ENCODE data around the gene MSH6. TPM values are rescaled to one million over a fixed set of nuclear protein-coding genes. Genes with fewer than 3 reads are reported as not detected.

The MSH6 gene
- total and polyA plus RNA-seq, 9 of the 15 experiments (the other 6 are each of a cell fraction or from before 2014, with no cell fraction given): 15.3 to 147 (median 80.5) TPM

DNA sequence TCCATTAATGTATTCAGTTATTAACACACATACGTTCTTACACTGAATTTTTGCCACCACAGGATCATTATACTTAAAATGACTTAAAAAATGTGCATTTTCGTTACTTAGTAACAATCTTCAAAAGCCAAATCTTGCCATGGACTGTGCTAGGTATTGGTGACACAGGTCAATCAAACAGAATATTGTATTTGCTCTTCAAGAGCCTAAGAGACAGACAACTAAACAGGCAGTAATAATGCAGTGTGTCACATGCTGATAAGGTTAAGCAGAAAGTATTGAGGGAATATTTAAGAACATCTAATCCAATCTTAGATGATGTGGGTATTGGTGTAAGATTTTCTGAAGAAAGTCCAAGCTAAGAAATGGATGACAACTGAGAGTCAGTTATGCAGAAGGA is 66.4 kb downstream of the MSH6 start:
- WGBS (ENCODE audit: insufficient coverage, low coverage, missing lambda C conversion rate): 76% methylated on average over 2 of the region's 2 CpGs
- H4K20me1 ChIP-seq (replicated peaks; ENCODE audit: control insufficient read depth, insufficient read depth, low read length): peaks cover 2% of the 10 kb centered on the region; the same call in 1 of the 2 replicates
- CTCF ChIA-PET (ENCODE audit: low intra/inter-chr PET ratio): no interaction called here
- intact Hi-C loops (cut with micrococcal nuclease) (no loop called here), in situ Hi-C loops (cut with MboI) (no loop called here)
- H3K9me3 ChIP-seq (replicated peaks; ENCODE audit: control insufficient read depth, insufficient read depth, low read depth, low read length): no peaks in the 10 kb centered on the region
- no peaks in the 10 kb centered on the region for H3K27me3 ChIP-seq (ENCODE audit: control insufficient read depth in 2 of 2, insufficient read depth in 2 of 2, low read length in 2 of 2)
- DNase-seq (ENCODE audit: extremely low read depth in 1 of 4, low spot score in 3 of 4): no peak
- H3K27ac ChIP-seq (ENCODE audit: extremely low read depth, low read depth, low read length): no peak overlapping the region
- peaks cover 86% of the 10 kb centered on the region for H3K79me2 ChIP-seq (ENCODE audit: control insufficient read depth, insufficient read depth, low read length)
- no peak overlapping the region for H3K4me3 ChIP-seq
- H3K9me1 ChIP-seq (ENCODE audit: control insufficient read depth, insufficient read depth, low read length): no peaks in the 10 kb centered on the region
- H3K4me1 ChIP-seq (replicated peaks in 1 of 2; ENCODE audit: control insufficient read depth in 2 of 2, insufficient read depth in 2 of 2, low read length in 2 of 2): no peaks in the 10 kb centered on the region
- 0 out of 3 replicates have a peak, but pooled peaks cover 2% of the 10 kb centered on the region for H3K36me3 ChIP-seq (ENCODE audit: control insufficient read depth, insufficient read depth, low read length)
- no peak overlapping the region for H2AFZ ChIP-seq (ENCODE audit: low read depth, low read length)
- no peak overlapping the region for H3K9ac ChIP-seq (ENCODE audit: insufficient read depth in 1 of 2, low read depth in 2 of 2, low read length in 2 of 2)
- BruUV-seq (replicated peaks): no TSS peak
- FAIRE-seq: no peak
- no peak overlapping the region for H3K4me2 ChIP-seq (ENCODE audit: insufficient read depth, low read length)
- ATAC-seq: peak; percentile 32; the same call in 2 of the 3 replicates
- POLR2A ChIA-PET: interaction anchor here (0.6 to 1.1 kb wide), 2 partner anchors 18 to 46 kb away, joined by 3 read pairs; no protein-coding TSS in a partner anchor
- no peak for TF ChIP-seq ZBTB12 (CRISPR knock-in tag; IDR thresholded peaks at IDR 0.05)
- no peak for TF ChIP-seq EHMT2 (IDR thresholded peaks at IDR 0.05)
- TF ChIP-seq, protein P1, sequence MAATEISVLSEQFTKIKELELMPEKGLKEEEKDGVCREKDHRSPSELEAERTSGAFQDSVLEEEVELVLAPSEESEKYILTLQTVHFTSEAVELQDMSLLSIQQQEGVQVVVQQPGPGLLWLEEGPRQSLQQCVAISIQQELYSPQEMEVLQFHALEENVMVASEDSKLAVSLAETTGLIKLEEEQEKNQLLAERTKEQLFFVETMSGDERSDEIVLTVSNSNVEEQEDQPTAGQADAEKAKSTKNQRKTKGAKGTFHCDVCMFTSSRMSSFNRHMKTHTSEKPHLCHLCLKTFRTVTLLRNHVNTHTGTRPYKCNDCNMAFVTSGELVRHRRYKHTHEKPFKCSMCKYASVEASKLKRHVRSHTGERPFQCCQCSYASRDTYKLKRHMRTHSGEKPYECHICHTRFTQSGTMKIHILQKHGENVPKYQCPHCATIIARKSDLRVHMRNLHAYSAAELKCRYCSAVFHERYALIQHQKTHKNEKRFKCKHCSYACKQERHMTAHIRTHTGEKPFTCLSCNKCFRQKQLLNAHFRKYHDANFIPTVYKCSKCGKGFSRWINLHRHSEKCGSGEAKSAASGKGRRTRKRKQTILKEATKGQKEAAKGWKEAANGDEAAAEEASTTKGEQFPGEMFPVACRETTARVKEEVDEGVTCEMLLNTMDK (IDR thresholded peaks at IDR 0.05; ENCODE audit: borderline replicate concordance, insufficient read depth, low read depth, low read length, poor library complexity, severe bottlenecking): no peak
- TF ChIP-seq BDP1 (IDR thresholded peaks at IDR 0.05; ENCODE audit: insufficient read depth, insufficient read length): no peak
- TF ChIP-seq, protein P2, sequence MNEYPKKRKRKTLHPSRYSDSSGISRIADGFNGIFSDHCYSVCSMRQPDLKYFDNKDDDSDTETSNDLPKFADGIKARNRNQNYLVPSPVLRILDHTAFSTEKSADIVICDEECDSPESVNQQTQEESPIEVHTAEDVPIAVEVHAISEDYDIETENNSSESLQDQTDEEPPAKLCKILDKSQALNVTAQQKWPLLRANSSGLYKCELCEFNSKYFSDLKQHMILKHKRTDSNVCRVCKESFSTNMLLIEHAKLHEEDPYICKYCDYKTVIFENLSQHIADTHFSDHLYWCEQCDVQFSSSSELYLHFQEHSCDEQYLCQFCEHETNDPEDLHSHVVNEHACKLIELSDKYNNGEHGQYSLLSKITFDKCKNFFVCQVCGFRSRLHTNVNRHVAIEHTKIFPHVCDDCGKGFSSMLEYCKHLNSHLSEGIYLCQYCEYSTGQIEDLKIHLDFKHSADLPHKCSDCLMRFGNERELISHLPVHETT (CRISPR knock-in tag; conservative IDR thresholded peaks at IDR 0.05 in 1 of 2, IDR thresholded peaks at IDR 0.05 in 1 of 2): no peak
- no peak for TF ChIP-seq GTF2A2 (tag; IDR thresholded peaks at IDR 0.05)
- TF ChIP-seq, protein P3, sequence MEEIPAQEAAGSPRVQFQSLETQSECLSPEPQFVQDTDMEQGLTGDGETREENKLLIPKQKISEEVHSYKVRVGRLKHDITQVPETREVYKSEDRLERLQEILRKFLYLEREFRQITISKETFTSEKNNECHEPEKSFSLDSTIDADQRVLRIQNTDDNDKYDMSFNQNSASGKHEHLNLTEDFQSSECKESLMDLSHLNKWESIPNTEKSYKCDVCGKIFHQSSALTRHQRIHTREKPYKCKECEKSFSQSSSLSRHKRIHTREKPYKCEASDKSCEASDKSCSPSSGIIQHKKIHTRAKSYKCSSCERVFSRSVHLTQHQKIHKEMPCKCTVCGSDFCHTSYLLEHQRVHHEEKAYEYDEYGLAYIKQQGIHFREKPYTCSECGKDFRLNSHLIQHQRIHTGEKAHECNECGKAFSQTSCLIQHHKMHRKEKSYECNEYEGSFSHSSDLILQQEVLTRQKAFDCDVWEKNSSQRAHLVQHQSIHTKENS (CRISPR knock-in tag; IDR thresholded peaks at IDR 0.05): no peak
- TF ChIP-seq, protein P4, sequence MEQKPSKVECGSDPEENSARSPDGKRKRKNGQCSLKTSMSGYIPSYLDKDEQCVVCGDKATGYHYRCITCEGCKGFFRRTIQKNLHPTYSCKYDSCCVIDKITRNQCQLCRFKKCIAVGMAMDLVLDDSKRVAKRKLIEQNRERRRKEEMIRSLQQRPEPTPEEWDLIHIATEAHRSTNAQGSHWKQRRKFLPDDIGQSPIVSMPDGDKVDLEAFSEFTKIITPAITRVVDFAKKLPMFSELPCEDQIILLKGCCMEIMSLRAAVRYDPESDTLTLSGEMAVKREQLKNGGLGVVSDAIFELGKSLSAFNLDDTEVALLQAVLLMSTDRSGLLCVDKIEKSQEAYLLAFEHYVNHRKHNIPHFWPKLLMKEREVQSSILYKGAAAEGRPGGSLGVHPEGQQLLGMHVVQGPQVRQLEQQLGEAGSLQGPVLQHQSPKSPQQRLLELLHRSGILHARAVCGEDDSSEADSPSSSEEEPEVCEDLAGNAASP (IDR thresholded peaks at IDR 0.05): no peak
- no peak for TF ChIP-seq SIN3A (IDR thresholded peaks at IDR 0.05; ENCODE audit: borderline replicate concordance in 2 of 2, control insufficient read depth in 1 of 2, low read depth in 2 of 2, low read length in 2 of 2)
- no peak for TF ChIP-seq ARID2 (IDR thresholded peaks at IDR 0.05)
- no peak for TF ChIP-seq ZNF830 (CRISPR knock-in tag; IDR thresholded peaks at IDR 0.05)
- no peak for TF ChIP-seq MCM2 (IDR thresholded peaks at IDR 0.05; ENCODE audit: low read depth)
- TF ChIP-seq DNMT1 (IDR thresholded peaks at IDR 0.05): no peak
- TF ChIP-seq POLR2A (conservative IDR thresholded peaks at IDR 0.05): no peak
- TF ChIP-seq ETV6 (IDR thresholded peaks at IDR 0.05; ENCODE audit: borderline replicate concordance in 1 of 2, low read depth in 2 of 2, low read length in 1 of 2): no peak
- TF ChIP-seq ETV6 (CRISPR knock-in tag; IDR thresholded peaks at IDR 0.05; ENCODE audit: borderline replicate concordance): no peak
